ENCODE results near the gene ZIC4.

The ZIC4 gene

DNA sequence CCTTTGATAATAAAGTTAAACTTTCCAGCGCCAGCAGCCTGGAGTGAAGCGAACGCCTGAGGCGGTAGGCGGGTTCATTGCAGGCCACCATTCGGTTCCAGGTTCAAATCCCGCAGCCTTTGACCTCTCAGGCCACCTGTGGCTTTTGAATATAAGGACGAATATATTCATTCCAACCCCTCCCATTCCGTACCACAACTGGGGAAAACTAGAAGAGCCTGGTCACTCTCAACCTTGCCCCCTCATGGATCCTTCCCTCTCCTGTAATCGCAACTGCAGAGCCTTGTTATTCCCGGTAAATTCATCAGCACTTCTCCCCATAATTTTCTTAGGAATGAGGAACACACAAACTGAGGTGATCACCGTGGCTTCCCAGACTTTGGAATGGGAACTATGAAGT is 35.2 kb downstream of the ZIC4 start:
- Histone ChIP-seq H3K79me2 (ENCODE audit: low read length) (no peaks in the 10 kb centered on the region), H3K4me3 (ENCODE audit: low read length) (no peak overlapping the region), H3K27me3 (ENCODE audit: low read depth, low read length) (no peaks in the 10 kb centered on the region), H4K20me1 (ENCODE audit: insufficient read depth, low read length) (no peaks in the 10 kb centered on the region), H2AFZ (ENCODE audit: low read depth, low read length) (no peak overlapping the region), H3K9ac (ENCODE audit: low read length) (no peak overlapping the region), H3K9me3 (ENCODE audit: insufficient read depth, low read length) (no peaks in the 10 kb centered on the region), H3K27ac (ENCODE audit: low read length) (no peak overlapping the region), H3K4me2 (ENCODE audit: low read length) (no peak overlapping the region), H3K4me1 (ENCODE audit: low read length) (no peaks in the 10 kb centered on the region), H3K36me3 (replicated peaks; ENCODE audit: low read depth, low read length) (no peaks in the 10 kb centered on the region)
- TF ChIP-seq EZH2phosphoT487 (IDR thresholded peaks at IDR 0.05; ENCODE audit: low read depth) (no peak), CTCF (IDR thresholded peaks at IDR 0.05; ENCODE audit: low read depth, low read length) (no peak)

DNA sequence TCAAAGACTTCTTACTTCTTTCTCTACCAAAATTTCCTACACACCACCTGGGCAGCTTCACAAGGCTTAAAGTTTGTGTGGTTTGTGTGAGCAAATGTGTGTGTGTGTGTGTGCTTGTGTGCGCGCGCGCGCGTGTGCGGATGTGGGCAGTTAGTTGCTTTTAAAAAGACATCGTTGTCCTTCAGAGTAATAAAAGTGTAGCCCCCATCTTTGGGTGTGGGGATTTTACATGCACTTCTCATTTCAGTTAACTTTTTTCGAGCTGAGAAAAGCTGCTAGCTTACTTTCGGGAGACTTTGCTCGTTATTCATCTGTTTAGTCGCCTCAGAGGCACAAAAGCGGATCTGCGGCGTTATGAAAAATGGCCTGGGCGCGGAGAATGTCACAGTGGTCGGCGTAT is 36.0 kb downstream of the ZIC4 start:
- H3K79me2 ChIP-seq (ENCODE audit: low read length): no peaks in the 10 kb centered on the region
- no peak overlapping the region for H3K9ac ChIP-seq (ENCODE audit: low read length)
- no peak overlapping the region for H2AFZ ChIP-seq (ENCODE audit: low read depth, low read length)
- H3K27ac ChIP-seq (ENCODE audit: low read length): no peak overlapping the region
- no peaks in the 10 kb centered on the region for H3K36me3 ChIP-seq (replicated peaks; ENCODE audit: low read depth, low read length)
- H3K4me2 ChIP-seq (ENCODE audit: low read length): no peak overlapping the region
- H3K4me1 ChIP-seq (ENCODE audit: low read length): no peaks in the 10 kb centered on the region
- H3K27me3 ChIP-seq (ENCODE audit: low read depth, low read length): no peaks in the 10 kb centered on the region
- no peaks in the 10 kb centered on the region for H3K9me3 ChIP-seq (ENCODE audit: insufficient read depth, low read length)
- H3K4me3 ChIP-seq (ENCODE audit: low read length): no peak overlapping the region
- TF ChIP-seq CTCF (IDR thresholded peaks at IDR 0.05; ENCODE audit: low read depth, low read length) (no peak), EZH2phosphoT487 (IDR thresholded peaks at IDR 0.05; ENCODE audit: low read depth) (no peak)
- H4K20me1 ChIP-seq (ENCODE audit: insufficient read depth, low read length): no peaks in the 10 kb centered on the region

DNA sequence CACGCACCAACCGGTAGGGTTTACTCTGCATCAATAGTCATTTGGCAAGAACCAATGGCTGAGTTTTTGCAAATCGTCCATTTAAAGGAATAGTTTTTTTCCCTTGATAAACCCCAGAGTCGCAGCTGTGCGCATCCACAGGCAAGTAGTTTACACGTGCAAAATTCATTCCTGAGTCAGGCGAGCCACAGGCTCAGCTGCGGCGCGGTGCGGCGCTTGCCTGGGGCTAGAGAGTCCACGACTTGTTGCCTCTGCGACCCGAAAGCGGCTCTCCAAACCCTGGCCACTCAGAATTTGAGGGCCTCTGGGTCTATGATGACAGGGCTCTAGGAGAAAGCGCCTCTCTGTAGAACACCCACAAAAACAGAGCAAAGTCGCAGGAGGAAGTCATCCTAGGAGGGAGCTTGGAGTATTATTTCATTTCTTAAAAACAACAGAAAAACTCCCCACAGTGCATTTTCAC is 36.7 kb downstream of the ZIC4 start:
- Histone ChIP-seq H3K4me3 (ENCODE audit: low read length) (no peak overlapping the region), H3K9ac (ENCODE audit: low read length) (no peak overlapping the region), H3K27ac (ENCODE audit: low read length) (no peak overlapping the region), H3K36me3 (replicated peaks; ENCODE audit: low read depth, low read length) (no peaks in the 10 kb centered on the region), H3K9me3 (ENCODE audit: insufficient read depth, low read length) (no peaks in the 10 kb centered on the region), H3K4me1 (ENCODE audit: low read length) (no peaks in the 10 kb centered on the region), H3K79me2 (ENCODE audit: low read length) (no peaks in the 10 kb centered on the region), H3K4me2 (ENCODE audit: low read length) (no peak overlapping the region), H4K20me1 (ENCODE audit: insufficient read depth, low read length) (no peaks in the 10 kb centered on the region), H2AFZ (ENCODE audit: low read depth, low read length) (no peak overlapping the region), H3K27me3 (ENCODE audit: low read depth, low read length) (no peaks in the 10 kb centered on the region)
- no peak for TF ChIP-seq EZH2phosphoT487 (IDR thresholded peaks at IDR 0.05; ENCODE audit: low read depth)
- TF ChIP-seq CTCF (IDR thresholded peaks at IDR 0.05; ENCODE audit: low read depth, low read length): no peak

DNA sequence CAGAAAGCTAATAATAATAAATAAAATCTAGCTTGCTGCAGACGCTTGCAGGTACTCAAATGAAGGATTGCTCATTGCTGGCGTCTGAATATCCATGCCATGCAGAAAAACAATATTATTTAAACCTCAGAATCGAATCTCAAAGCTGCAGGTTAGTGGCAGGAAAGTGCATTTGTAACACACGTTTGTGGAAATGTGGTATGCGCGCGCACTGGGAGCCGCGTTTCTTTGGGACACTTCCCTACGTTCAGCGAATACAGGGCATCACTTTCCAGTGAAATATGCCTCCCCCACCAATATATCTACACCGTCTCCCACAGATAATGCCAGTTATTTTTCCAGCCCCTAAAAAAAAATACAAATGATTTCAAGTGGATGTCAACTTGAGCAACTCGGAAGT is 37.1 kb downstream of the ZIC4 start:
- no peak overlapping the region for H3K4me3 ChIP-seq (ENCODE audit: low read length)
- no peaks in the 10 kb centered on the region for H3K9me3 ChIP-seq (ENCODE audit: insufficient read depth, low read length)
- no peak overlapping the region for H2AFZ ChIP-seq (ENCODE audit: low read depth, low read length)
- H4K20me1 ChIP-seq (ENCODE audit: insufficient read depth, low read length): no peaks in the 10 kb centered on the region
- no peaks in the 10 kb centered on the region for H3K79me2 ChIP-seq (ENCODE audit: low read length)
- no peaks in the 10 kb centered on the region for H3K27me3 ChIP-seq (ENCODE audit: low read depth, low read length)
- H3K4me2 ChIP-seq (ENCODE audit: low read length): no peak overlapping the region
- H3K4me1 ChIP-seq (ENCODE audit: low read length): no peaks in the 10 kb centered on the region
- H3K27ac ChIP-seq (ENCODE audit: low read length): no peak overlapping the region
- TF ChIP-seq EZH2phosphoT487 (IDR thresholded peaks at IDR 0.05; ENCODE audit: low read depth): no peak
- TF ChIP-seq CTCF (IDR thresholded peaks at IDR 0.05; ENCODE audit: low read depth, low read length): no peak
- no peaks in the 10 kb centered on the region for H3K36me3 ChIP-seq (replicated peaks; ENCODE audit: low read depth, low read length)
- H3K9ac ChIP-seq (ENCODE audit: low read length): no peak overlapping the region

All from OCI-LY3 (cell line).